Kidney epithelial cell (primary cell): Measurements from ENCODE around the gene AURKB. TPM values are rescaled to one million over a fixed set of nuclear protein-coding genes. Genes with fewer than 3 reads are reported as not detected.
A peak's percentile ranks its signal among the peaks of the same experiment; 100 is the strongest.
"Not testable (repeated sequence)": the region's sequence is repeated elsewhere in the genome, so short reads cannot be mapped to it uniquely, and the experiment has no call there.

Experiments
- DNase-seq: peaks from one replicate; pipeline ENCODE4 v3.0.0-alpha.2; 2010; ENCODE audit warnings: low read depth
- H3K27me3 ChIP-seq: 2 replicates; pipeline ENCODE4 v1.6.0; 2011; ENCODE audit warnings: low read length; ENCODE audit not compliant: control insufficient read depth, insufficient read depth
- H3K36me3 ChIP-seq: 2 replicates; pipeline ENCODE4 v1.5.1; 2011; ENCODE audit warnings: low read length; ENCODE audit not compliant: control insufficient read depth, insufficient read depth
- H3K4me3 ChIP-seq: 2 replicates; pipeline ENCODE4 v1.5.1; 2011; ENCODE audit warnings: low read depth, mild to moderate bottlenecking, control low read depth, low read length
- CTCF ChIP-seq: IDR thresholded peaks from 2 replicates; pipeline ENCODE4 v1.5.1; 2011; ENCODE audit warnings: mild to moderate bottlenecking, moderate library complexity, low read length, control low read depth, inconsistent platforms; ENCODE audit not compliant: insufficient read depth, poor library complexity, severe bottlenecking
- total RNA-seq: library from RNA; depleted of rRNA; stranded (reverse); fragments of >200 nt; gene quantifications from 2 replicates; pipeline ENCODE4 v1.2.3, GENCODE V29; 2015

Gene AURKB
- total RNA-seq, 1 donor from 2014 or later: 21.6 TPM

- peak; percentile 48 for DNase-seq
- Histone ChIP-seq H3K27me3 (no peaks in the 10 kb centered on the region), H3K4me3 (peak overlapping the region; percentile 51), H3K36me3 (no peaks in the 10 kb centered on the region)
- TF ChIP-seq CTCF: no peak
Observed at GRCh38 chr17:8220783-8221662, 10.6 kb upstream of the AURKB start.

GRCh38 chr17:8214000-8214399 lies 3.6 kb upstream of the AURKB start:
- not testable (repeated sequence) for H3K36me3 ChIP-seq, H3K27me3 ChIP-seq, DNase-seq, H3K4me3 ChIP-seq

- Histone ChIP-seq H3K27me3 (no peaks in the 10 kb centered on the region), H3K36me3 (no peaks in the 10 kb centered on the region), H3K4me3 (no peak overlapping the region)
- DNase-seq: no peak
- TF ChIP-seq CTCF: no peak
Observed at GRCh38 chr17:8212312-8213180, 2.2 kb upstream of the AURKB start.

GRCh38 chr17:8210761-8211458 lies 535 bp upstream of the AURKB start:
- DNase-seq: no peak
- no peak for TF ChIP-seq CTCF
- Histone ChIP-seq H3K4me3 (peak overlapping the region; percentile 67), H3K36me3 (peaks cover 2% of the 10 kb centered on the region), H3K27me3 (no peaks in the 10 kb centered on the region)

GRCh38 chr17:8206536-8206935 lies 3.8 kb downstream of the AURKB start:
- TF ChIP-seq CTCF: no peak
- H3K36me3 ChIP-seq: peaks cover 2% of the 10 kb centered on the region
- H3K27me3 ChIP-seq: no peaks in the 10 kb centered on the region
- no peak overlapping the region for H3K4me3 ChIP-seq
- no peak for DNase-seq
